OCI-LY3 (cell line): ENCODE measurements around the gene FBXL4.

Source experiments
- EZH2phosphoT487 ChIP-seq: fragments of 200-600 bp; shearing (Covaris generic); IDR thresholded peaks from 2 replicates; pipeline ENCODE4 v1.6.1; 2018; ENCODE audit warnings: antibody characterized with exemption, mixed run types, low read depth
- TF ChIP-seq, protein P1 (sequence below): fragments of 200-600, 300-600 bp; sonication (generic); IDR thresholded peaks from 2 replicates; pipeline ENCODE4 v1.5.1; 2014; ENCODE audit warnings: antibody characterized with exemption, low read length, low read depth

DNA sequence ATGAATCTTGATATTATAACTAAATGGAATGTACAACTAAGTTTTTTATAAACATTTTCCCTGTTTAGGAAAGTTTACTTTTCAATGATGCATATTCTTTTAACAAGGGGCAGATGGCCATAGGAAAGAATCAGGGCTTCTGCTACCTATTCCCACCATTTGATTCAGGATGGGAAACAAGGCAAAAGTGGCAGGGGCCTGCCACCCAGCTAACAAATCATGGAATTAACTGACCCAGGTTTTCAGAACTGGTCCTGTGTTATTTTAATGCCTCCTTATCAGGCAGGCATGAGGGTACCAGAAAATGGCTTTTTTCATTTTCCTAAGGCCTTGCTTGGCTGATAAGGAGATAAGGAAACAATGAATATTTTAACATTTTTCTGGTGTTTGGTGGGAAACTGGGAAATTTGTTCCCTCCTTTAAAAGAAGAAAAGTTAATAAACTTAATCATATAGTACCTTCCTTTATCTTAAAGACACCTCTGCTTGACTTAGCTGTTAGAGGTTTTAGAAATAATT, 106.7 kb downstream of the FBXL4 start:
- TF ChIP-seq EZH2phosphoT487: no peak
- TF ChIP-seq, protein P1, sequence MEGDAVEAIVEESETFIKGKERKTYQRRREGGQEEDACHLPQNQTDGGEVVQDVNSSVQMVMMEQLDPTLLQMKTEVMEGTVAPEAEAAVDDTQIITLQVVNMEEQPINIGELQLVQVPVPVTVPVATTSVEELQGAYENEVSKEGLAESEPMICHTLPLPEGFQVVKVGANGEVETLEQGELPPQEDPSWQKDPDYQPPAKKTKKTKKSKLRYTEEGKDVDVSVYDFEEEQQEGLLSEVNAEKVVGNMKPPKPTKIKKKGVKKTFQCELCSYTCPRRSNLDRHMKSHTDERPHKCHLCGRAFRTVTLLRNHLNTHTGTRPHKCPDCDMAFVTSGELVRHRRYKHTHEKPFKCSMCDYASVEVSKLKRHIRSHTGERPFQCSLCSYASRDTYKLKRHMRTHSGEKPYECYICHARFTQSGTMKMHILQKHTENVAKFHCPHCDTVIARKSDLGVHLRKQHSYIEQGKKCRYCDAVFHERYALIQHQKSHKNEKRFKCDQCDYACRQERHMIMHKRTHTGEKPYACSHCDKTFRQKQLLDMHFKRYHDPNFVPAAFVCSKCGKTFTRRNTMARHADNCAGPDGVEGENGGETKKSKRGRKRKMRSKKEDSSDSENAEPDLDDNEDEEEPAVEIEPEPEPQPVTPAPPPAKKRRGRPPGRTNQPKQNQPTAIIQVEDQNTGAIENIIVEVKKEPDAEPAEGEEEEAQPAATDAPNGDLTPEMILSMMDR: no peak
